NCI-H1105 treated with DMSO at 0.1 percent for 48 hours (cell line): ENCODE results near the gene GTPBP8.
A peak's percentile ranks its signal among the peaks of the same experiment; 100 is the strongest.
"Not testable (repeated sequence)": the region's sequence is repeated elsewhere in the genome, so short reads cannot be mapped to it uniquely, and the experiment has no call there.

Source experiments
- DNase-seq: peaks from one replicate; lab custom pipeline; 2025; lab: John Stamatoyannopoulos, UW

GTPBP8 gene

DNA sequence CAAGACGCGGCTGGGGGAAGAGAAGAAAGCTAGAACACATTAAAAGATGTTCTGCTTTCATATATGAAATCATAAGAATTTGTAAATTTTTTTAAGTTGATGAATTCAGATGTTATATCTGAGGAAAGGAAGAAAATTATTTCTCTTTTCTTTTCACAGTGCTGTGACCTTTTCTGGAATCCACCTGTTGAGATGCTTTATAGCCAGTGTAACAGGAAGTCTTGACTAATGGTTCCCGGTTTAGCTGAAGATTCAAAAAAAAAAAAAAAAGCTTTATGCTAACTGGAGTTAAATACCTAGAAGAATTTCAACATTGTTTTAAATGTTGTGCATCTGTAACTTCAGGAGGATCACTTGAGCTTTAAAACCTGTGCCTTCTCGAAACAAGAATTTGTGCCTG is 9.9 kb downstream of the GTPBP8 start:
- no peak for DNase-seq

DNA sequence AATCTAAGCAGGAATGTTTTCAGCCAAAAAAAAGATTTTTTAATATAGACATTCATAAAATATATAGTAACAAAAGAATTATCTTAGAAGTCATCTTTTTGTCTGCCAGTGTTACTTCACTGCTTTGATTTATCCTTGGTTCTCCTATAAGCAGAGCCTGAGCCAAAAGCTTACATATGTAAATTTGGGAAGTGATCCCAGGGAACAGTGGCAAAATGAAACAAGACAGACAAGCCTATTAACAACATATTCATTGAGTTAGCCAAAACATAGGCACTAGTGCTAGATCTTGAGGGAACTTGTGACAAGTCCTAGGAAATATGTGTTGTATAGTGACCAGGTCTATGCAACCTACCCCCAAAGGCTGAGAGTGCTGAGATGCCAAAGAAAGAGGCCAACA is 11.3 kb downstream of the GTPBP8 start:
- DNase-seq: no peak

DNA sequence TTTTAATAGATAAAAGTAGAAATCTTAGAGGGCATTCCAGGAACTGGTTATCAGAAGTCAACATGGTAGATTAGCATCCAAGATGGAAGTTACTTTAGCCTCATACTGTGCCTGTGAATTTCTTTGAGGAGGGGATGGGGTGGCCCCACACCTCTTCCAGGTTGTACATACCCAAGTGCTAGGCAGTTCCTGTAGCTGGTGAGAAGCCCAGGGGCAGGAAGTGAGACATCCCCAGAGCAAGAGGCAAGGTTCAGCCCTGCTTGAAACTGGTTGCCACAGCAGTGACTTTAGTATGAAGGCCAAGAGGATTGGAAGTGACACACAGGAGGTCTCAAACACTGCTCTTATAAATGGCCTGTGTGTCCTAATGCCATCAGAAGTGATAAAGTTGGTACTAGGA is 11.9 kb downstream of the GTPBP8 start:
- no peak for DNase-seq

DNA sequence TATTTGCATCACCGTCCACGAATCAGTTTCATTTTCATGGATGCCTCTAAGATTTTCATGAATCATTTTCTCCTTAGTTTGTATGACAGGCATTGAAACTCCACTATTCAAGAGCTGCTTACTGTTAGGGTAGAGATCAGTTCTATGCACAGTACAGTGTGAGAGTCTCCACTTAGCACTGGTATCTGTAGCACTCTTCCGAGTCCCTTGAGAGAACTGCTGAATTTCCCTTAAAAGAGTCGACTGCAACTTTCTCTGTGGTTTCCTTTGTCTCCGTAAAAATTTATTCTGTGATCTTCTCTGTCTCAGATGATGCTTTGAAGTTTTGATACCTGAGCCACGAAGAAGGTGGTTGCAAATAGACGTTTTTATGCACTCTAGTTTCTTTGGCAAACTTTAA is 14.8 kb downstream of the GTPBP8 start:
- no peak for DNase-seq

DNA sequence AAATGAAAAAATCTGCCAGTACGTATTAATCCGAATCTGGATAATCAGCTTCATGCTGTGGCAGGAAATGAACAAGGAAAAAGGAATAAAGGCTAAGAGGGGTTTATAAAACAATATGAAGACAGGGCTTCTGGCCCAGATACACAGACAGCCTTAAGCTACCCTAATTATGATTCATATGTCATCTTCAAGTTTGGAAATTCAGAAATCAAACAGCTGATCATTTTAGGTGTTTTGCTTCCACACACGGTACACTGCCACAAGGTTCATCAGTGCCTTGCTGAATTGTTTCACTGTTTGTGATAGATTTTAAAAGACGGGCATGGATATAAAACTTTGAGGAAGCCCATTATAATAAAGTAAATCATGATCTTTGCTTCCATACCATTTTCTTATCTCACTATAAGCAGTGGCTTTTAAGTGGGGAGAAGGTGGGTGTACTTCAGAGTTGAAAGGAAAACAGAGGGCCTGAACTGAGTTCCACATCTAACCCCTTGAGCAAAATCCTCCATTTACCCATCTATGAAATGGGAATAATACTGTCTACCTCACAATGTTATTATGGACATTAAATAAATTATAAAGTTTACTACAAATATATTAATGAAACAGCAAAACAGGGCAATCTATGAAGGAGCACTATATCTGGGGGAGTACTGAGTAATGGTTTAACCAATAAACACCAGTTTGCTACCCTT is 15.7 kb downstream of the GTPBP8 start:
- no peak for DNase-seq

DNA sequence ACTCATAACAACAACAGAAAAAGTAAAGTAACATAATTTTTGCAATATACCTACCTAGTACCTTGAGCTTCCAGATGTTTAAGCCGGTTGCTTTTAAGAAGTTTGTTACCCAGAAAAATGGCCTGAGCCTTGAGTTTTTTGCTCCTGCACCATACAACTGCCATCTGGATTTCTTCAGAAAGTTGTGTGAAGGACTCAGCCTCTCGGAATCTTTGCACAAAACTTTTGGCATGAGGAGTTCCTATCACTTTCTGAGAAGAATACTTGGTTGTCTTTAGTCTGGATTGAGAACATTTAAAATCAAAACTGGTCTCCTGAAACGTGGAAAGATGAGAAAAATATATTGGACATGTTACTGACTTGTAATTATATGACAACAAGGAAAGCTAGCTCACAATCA is 17.3 kb downstream of the GTPBP8 start:
- DNase-seq: no peak

DNA sequence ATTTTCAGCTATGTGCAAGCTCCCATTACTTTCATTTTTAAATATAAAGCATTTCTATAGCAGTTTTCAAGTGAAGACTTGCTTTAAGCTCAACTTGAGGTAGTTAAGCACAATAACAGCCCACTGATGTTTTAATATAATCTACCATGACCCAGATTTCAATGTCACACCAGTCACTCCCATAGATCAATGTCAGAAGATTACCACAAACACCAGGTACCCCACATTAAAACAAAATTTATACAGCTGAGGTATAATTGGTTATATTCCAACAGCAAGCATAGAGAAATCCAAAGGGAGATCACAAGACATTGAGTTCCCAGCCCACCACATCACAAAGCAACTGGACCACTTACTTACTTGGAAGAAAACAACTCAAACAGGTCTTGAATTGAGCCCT is 22.8 kb downstream of the GTPBP8 start:
- no peak for DNase-seq

DNA sequence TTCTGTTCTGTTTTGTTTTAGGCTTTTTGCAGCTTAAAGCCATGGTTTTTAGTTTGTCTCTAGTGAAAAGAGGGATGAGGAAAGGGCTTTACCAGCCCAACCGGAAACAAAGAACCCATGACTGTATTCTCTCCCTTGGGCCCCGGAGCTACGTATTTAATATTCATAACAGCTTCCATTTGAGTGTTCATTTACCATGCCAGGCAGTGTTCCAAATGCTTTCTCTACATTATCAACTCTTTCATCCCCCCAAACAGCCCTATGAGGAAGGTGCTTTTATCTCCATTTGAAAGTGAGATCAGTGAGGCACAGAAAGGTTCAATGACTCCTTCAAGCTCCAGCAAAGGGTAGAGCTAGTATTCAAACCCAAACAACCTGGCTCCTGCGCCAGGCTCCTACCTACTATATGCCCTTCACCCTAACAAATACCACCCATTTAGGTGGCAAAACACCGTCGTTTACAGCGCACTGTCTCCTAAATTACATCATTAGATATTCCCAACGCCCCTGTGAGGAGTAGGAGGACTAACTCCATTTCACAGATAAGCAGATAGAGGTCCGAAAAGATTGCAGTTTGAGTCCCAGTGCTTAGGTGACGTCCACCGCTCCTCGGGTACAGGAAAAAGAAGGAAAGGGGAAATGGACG is 27.9 kb downstream of the GTPBP8 start:
- no peak for DNase-seq

DNA sequence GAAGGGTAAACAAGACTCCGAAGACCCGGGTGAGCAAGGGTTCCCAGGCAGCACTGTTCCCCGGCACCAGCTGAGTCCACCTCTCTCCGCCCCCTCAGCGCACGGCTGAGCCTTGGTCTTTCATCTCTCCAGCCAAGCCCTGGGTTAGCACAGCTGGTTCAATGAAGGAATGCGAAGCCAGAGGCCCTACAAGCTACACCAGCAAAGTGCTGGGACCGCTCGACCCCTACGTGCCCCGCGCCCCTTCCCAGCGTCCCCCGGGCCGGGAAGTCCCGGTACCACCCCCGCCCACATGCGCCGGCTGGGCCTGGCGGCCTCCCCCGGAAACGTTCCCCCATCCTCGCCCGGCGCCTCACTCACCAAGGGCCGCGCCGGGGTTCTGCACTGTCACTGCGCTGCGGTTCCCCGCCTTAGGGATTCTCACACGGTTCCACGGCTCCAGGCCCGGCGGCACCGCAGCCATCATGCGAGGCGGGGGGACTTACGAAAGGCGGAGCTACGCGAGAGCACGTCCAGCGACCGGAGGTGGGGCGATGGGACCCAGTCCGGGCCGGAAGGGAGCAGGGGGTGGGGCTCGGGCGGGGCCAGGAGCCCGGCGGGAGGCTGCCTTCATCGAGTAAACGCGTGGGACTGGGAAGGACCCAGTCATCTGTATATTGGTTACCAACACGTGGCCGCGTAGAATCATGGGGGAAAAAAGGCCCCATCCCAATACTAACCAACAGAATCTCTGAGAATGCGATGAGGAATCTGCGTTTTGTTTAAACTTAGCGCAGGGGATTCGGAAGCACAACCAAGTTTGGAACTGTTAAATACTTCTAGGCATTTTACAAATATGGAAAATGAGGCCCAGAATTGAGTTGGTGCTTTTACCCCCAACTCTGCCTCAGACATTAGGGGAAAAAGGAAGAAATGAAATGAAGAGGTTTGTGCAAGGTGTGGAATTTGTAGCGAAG is 28.7 kb downstream of the GTPBP8 start:
- peak; percentile 88 for DNase-seq

DNA sequence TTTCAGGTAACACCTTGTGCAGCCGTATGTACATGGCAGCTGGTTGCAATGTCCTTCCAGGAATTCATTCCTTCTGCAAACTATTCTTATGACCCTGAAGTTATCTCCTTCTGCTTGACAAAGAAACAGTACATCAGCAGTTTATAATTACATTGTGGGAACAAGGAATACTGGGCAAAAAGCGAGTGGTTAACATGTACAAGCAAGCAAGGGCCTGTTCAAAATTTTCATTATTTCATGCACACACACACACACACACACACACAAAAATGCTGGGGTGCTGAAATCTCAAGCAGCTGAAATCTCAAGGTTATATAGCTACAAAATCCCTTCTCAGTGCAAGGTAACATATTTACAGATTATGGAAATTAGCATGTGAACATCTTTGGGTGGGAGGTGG is 30.7 kb downstream of the GTPBP8 start:
- no peak for DNase-seq

DNA sequence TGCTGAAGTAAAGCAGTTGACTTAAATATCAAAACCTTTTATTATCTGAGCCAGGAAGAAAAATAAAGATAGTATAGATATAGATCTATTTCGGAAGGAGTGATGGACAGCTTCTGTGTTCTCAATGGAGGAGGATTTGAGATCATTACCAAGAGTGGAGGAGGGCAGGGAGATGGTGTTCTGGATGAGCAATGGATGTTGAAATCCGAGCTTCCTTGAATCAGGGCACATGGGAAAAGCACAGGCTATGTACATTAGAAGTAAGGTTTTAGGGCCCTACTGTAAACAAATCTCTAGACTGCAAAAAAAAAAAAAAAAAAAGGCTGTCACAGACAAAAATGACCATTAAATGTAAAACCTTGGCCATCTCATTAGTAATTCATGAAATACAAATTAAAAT is 43.2 kb downstream of the GTPBP8 start:
- no peak for DNase-seq

DNA sequence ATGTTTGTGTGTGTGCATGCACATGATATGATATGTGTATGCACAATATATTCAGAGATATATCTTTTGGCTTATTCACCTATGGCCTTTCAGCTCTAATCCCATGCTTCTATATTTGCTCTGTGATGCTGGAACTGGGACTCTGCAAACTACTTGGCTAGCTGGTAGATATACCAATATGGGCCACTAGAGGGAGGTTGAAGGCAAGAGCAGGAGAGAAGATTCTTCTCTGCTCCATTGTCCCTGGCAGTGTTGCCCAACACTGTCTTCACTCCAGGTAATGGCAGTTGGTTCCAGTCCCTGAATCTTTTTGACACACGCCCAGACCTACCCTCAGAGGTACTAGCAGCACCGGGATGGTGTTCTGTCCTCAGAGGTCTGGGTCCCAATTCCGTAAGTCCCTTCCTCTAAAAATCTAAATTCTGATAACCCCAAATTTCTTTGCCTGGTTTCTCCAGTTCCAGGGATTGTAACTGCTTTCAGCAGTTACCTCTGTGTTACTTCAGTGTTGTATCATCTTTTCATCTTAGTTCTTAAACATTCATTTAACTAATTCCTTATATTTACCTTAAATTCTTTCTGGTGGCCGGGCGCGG is 44.7 kb downstream of the GTPBP8 start:
- peak; percentile 60 for DNase-seq

DNA sequence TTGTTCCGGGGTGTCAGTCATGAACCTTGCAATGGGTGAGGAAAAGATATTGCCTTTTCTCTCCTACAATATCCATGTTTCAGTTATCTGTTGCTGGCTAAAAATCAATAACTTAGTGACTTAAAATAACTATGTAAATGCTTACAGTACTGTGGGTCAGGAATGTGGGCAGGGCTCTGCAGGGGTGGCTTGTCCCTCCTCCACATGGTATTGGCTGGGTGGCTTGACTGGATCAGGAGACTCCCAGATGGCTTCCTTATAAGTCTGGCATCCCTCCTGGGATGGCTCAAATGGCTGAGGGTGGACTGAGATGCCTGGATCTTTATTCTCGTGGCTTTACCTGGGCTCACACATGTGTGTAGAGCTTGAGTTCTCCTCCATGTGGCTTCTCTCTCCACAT is 47.5 kb downstream of the GTPBP8 start:
- DNase-seq: no peak

DNA sequence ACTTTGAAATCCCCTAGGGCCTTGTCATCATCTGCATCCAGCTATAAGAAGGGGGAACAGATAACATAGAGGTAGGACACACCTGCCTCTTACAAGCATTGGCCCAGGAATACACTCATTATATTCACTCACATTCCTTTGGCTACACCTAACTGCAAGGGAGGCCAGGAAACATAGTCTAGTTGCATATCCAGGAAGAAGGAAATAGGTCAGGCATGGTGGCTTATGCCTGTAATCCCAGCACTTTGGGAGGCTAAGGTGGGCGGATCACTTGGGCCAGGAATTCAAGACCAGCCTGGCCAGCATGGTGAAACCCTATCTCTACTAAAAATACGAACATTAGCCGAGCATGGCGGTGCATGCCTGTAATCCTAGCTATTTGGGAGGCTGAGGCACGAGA is 48.8 kb downstream of the GTPBP8 start:
- DNase-seq: no peak

DNA sequence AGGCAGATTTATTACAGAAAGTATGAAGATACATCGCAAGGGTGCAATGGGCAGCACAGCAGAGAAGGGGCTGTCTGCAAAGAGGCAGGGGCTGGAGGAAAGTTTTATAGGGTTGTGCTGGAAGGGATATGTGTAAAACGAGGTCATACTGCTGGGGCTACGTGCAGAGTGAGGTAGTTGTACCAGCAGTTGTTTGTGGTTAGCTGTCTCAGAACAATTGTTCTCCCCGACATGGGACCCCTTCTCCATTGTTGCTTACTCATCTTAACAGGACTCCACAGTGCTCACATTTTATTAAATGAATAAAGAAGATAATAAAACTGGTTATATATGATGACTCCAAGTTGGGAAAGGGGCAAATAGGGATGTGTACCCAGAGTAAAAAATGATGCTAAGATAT is 49.4 kb downstream of the GTPBP8 start:
- no peak for DNase-seq

DNA sequence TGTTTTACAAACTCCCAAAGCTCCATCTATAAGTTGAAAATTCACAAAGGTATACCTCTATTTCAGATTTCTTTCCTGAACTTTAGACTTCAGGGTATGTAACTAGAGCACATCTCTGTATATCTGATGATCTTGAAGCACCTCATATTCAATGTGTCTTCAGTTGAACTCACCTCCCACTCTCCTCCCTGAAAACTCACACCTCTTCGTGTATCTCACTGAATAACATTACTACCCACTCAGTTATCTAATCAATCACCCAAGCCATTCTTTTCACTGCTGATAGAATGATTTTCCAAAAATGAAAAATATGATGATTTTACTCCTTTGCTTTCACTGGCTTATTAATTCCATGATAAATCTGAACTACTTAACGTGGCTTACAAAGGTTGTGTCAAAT is 52.9 kb downstream of the GTPBP8 start:
- DNase-seq: no peak

DNA sequence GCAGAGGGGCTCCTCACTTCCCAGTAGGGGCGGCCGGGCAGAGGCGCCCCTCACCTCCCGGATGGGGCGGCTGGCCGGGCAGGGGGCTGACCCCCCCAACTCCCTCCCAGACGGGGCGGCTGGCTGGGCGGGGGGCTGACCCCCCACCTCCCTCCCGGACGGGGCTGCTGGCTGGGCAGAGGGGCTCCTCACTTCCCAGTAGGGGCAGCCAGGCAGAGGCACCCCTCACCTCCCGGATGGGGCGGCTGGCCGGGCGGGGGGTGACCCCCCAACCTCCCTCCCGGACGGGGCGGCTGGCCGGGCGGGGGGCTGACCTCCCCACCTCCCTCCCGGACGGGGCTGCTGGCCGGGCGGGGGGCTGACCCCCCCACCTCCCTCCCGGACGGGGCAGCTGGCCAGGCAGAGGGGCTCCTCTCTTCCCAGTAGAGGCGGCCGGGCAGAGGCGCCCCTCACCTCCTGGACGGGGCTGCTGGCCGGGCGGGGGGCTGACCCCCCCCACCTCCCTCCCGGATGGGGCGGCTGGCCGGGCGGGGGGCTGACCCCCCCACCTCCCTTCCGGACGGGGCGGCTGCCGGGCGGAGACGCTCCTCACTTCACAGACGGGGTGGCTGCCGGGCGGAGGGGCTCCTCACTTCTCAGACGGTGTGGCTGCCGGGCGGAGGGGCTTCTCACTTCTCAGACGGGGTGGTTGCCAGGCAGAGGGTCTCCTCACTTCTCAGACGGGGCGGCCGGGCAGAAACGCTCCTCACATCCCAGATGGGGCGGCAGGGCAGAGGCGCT is 55.6 kb downstream of the GTPBP8 start:
- not testable (repeated sequence) for DNase-seq

DNA sequence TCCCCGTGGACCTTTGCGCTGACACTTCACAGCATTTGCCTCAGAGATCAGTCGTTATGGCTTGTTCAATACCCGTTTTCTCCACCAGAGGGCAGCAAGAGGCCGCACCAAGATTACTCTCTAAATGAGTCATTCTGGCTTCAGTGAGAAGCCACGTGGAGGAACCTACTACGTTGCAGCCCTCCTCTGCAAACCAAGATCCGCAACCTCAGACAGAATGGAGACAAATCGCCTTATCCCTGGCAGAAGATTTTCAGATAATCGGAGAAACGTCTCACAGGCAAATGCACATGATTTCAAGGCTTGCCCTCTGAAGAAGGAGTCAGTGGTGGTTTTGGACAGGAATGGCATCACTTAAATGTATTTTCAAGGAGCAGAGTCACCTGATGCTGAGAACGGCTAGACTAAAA is 60.5 kb downstream of the GTPBP8 start:
- DNase-seq: peak; percentile 76
